HCT116 (cell line): Measurements from ENCODE around the gene KCND2.
"Not testable (repeated sequence)": the region's sequence is repeated elsewhere in the genome, so short reads cannot be mapped to it uniquely, and the experiment has no call there.

ENCODE experiments used
- CTCF ChIP-seq, 3 experiments: fragments of 200-600 bp in 1 of 3; sonication (generic) in 1 of 3; IDR thresholded peaks in 2 of 3; conservative IDR thresholded peaks in 1 of 3; 2 replicates each; pipeline ENCODE4 v1.5.1; 2012 to 2017; ENCODE audit warnings: low read depth in 2 of 3, low read length in 2 of 3, antibody characterized with exemption in 1 of 3, borderline replicate concordance in 1 of 3, control low read depth in 1 of 3, mild to moderate bottlenecking in 1 of 3, mixed read lengths in 1 of 3, mixed run types in 1 of 3, moderate library complexity in 1 of 3; ENCODE audit not compliant: insufficient read depth in 1 of 3
- ELF1 ChIP-seq: IDR thresholded peaks from 2 replicates; pipeline ENCODE4 v1.6.1; 2012; ENCODE audit warnings: low read depth, borderline replicate concordance
- EZH2 ChIP-seq: fragments of 200-600 bp; sonication (generic); IDR thresholded peaks from 2 replicates; pipeline ENCODE4 v1.6.1; 2017; ENCODE audit warnings: antibody characterized with exemption, mixed run types
- POLR2A ChIP-seq: IDR thresholded peaks from 2 replicates; pipeline ENCODE4 v1.7.0; 2011; ENCODE audit warnings: borderline replicate concordance; ENCODE audit not compliant: insufficient read depth, insufficient read length; ENCODE audit errors: extremely low read depth
- POLR2AphosphoS5 ChIP-seq: IDR thresholded peaks from 2 replicates; pipeline ENCODE4 v1.6.1; 2011; ENCODE audit warnings: mild to moderate bottlenecking, low read depth, low read length, moderate library complexity
- SRF ChIP-seq: IDR thresholded peaks from 2 replicates; pipeline ENCODE4 v1.6.1; 2012; ENCODE audit warnings: low read depth

- not testable (repeated sequence) for TF ChIP-seq CTCF (IDR thresholded peaks at IDR 0.05 in 2 of 3, conservative IDR thresholded peaks at IDR 0.05 in 1 of 3; ENCODE audit: borderline replicate concordance in 1 of 3, insufficient read depth in 1 of 3, low read depth in 2 of 3, low read length in 2 of 3); EZH2; ELF1; SRF; POLR2AphosphoS5; POLR2A
Observed at GRCh38 chr7:120578657-120579056, 305.7 kb downstream of the KCND2 start.
